ENCODE measurements around the gene ABHD16B. TPM values are rescaled to one million over a fixed set of nuclear protein-coding genes. Genes with fewer than 3 reads are reported as not detected.

The ABHD16B gene
- polyA plus RNA-seq, 1 donor (not counting 4 experiments of a cell fraction or from before 2014, with no cell fraction given): not detected

GRCh38 chr20:63859166-63859699 is 2.1 kb upstream of the ABHD16B start:
- Histone ChIP-seq H3K4me2 (ENCODE audit: control insufficient read depth, extremely low read depth, insufficient read depth, low read depth, low read length) (no peak overlapping the region), H2AFZ (ENCODE audit: control insufficient read depth, low read length) (no peak overlapping the region), H3K4me3 (ENCODE audit: control insufficient read depth in 2 of 3, extremely low read depth in 1 of 3, insufficient read depth in 2 of 3, low read depth in 1 of 3, low read length in 3 of 3) (no peak overlapping the region), H3K4me1 (ENCODE audit: control insufficient read depth, extremely low read depth, insufficient read depth, low read length) (peaks cover 9% of the 10 kb centered on the region), H3K79me2 (ENCODE audit: control insufficient read depth, insufficient read depth, low read length) (peaks cover 16% of the 10 kb centered on the region), H3K27ac (ENCODE audit: control insufficient read depth, insufficient read depth, low read length) (no peak overlapping the region), H3K9me1 (ENCODE audit: control insufficient read depth, extremely low read depth, insufficient read depth, low read length) (no peaks in the 10 kb centered on the region), H3K27me3 (ENCODE audit: control insufficient read depth, extremely low read depth, insufficient read depth, low read length) (peaks cover 34% of the 10 kb centered on the region), H4K20me1 (ENCODE audit: control insufficient read depth, extremely low read depth, insufficient read depth, low read length) (peaks cover 6% of the 10 kb centered on the region), H3K36me3 (ENCODE audit: control insufficient read depth in 2 of 2, extremely low read depth in 1 of 2, insufficient read depth in 2 of 2, low read length in 2 of 2) (peaks cover 5 to 19% of the 10 kb centered on the region in 2 experiments), H3K9me3 (ENCODE audit: control insufficient read depth, low read depth, low read length) (no peaks in the 10 kb centered on the region), H3K9ac (ENCODE audit: control insufficient read depth, extremely low read depth, insufficient read depth, low read length) (no peak overlapping the region)
- dilution Hi-C loops (cut with MboI; ENCODE audit: extremely low pct_ligation_motif_present, low sequenced_read_pairs): no loop called here
- FAIRE-seq (no peak), DNase-seq (ENCODE audit: low read depth, low spot score) (no peak)
- TF ChIP-seq, protein P1, sequence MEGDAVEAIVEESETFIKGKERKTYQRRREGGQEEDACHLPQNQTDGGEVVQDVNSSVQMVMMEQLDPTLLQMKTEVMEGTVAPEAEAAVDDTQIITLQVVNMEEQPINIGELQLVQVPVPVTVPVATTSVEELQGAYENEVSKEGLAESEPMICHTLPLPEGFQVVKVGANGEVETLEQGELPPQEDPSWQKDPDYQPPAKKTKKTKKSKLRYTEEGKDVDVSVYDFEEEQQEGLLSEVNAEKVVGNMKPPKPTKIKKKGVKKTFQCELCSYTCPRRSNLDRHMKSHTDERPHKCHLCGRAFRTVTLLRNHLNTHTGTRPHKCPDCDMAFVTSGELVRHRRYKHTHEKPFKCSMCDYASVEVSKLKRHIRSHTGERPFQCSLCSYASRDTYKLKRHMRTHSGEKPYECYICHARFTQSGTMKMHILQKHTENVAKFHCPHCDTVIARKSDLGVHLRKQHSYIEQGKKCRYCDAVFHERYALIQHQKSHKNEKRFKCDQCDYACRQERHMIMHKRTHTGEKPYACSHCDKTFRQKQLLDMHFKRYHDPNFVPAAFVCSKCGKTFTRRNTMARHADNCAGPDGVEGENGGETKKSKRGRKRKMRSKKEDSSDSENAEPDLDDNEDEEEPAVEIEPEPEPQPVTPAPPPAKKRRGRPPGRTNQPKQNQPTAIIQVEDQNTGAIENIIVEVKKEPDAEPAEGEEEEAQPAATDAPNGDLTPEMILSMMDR (optimal IDR thresholded peaks at IDR 0.05 in 1 of 3, IDR thresholded peaks at IDR 0.05 in 1 of 3, conservative IDR thresholded peaks at IDR 0.05 in 1 of 3; ENCODE audit: extremely low read depth in 1 of 3, insufficient read depth in 2 of 3, low read length in 3 of 3): no peak
- no peak for TF ChIP-seq EZH2 (IDR thresholded peaks at IDR 0.05; ENCODE audit: low read length)

- no peak for DNase-seq (ENCODE audit: low read depth, low spot score)
- Histone ChIP-seq H3K9me3 (ENCODE audit: control insufficient read depth, low read depth, low read length) (no peaks in the 10 kb centered on the region), H2AFZ (ENCODE audit: control insufficient read depth, low read length) (no peak overlapping the region), H3K9ac (ENCODE audit: control insufficient read depth, extremely low read depth, insufficient read depth, low read length) (no peak overlapping the region), H4K20me1 (ENCODE audit: control insufficient read depth, extremely low read depth, insufficient read depth, low read length) (peaks cover 6% of the 10 kb centered on the region), H3K4me2 (ENCODE audit: control insufficient read depth, extremely low read depth, insufficient read depth, low read depth, low read length) (no peak overlapping the region), H3K4me3 (ENCODE audit: control insufficient read depth in 2 of 3, extremely low read depth in 1 of 3, insufficient read depth in 2 of 3, low read depth in 1 of 3, low read length in 3 of 3) (no peak overlapping the region), H3K27me3 (ENCODE audit: control insufficient read depth, extremely low read depth, insufficient read depth, low read length) (peaks cover 21% of the 10 kb centered on the region), H3K27ac (ENCODE audit: control insufficient read depth, insufficient read depth, low read length) (no peak overlapping the region), H3K4me1 (ENCODE audit: control insufficient read depth, extremely low read depth, insufficient read depth, low read length) (peaks cover 9% of the 10 kb centered on the region), H3K79me2 (ENCODE audit: control insufficient read depth, insufficient read depth, low read length) (peaks cover 19% of the 10 kb centered on the region), H3K9me1 (ENCODE audit: control insufficient read depth, extremely low read depth, insufficient read depth, low read length) (no peaks in the 10 kb centered on the region), H3K36me3 (ENCODE audit: control insufficient read depth in 2 of 2, extremely low read depth in 1 of 2, insufficient read depth in 2 of 2, low read length in 2 of 2) (peaks cover 5 to 19% of the 10 kb centered on the region in 2 experiments)
- no peak for FAIRE-seq
- TF ChIP-seq EZH2 (IDR thresholded peaks at IDR 0.05; ENCODE audit: low read length): no peak
- TF ChIP-seq, protein P1 (optimal IDR thresholded peaks at IDR 0.05 in 1 of 3, IDR thresholded peaks at IDR 0.05 in 1 of 3, conservative IDR thresholded peaks at IDR 0.05 in 1 of 3; ENCODE audit: extremely low read depth in 1 of 3, insufficient read depth in 2 of 3, low read length in 3 of 3): no peak
- dilution Hi-C loops (cut with MboI; ENCODE audit: extremely low pct_ligation_motif_present, low sequenced_read_pairs): no loop called here
These were observed 810 bp upstream of the ABHD16B start for GRCh38 chr20:63860325-63861051.

All from keratinocyte (primary cell).